Measurements from ENCODE around the gene SLX9. TPM values are rescaled to one million over a fixed set of nuclear protein-coding genes. Genes with fewer than 3 reads are reported as not detected.

SLX9 gene
- total and polyA plus RNA-seq, 12 donors = 11.1 to 45.3 (median 23.7) TPM

- Histone ChIP-seq H3K4me1 (replicated peaks in 1 of 2) (peaks cover 0 to 22% of the 10 kb centered on the region in 2 donors), H3K36me3 (replicated peaks in 1 of 2) (no peaks in the 10 kb centered on the region), H3K4me3 (no peak overlapping the region), H3K9me3 (replicated peaks in 1 of 3) (no peaks in the 10 kb centered on the region), H3K27ac (no peak overlapping the region), H3K27me3 (no peaks in the 10 kb centered on the region)
- intact Hi-C loops (cut with DNase I) = loop anchor here in 1 of 2 donors (10.0 kb wide), 1 partner anchor 58 kb away; the partner anchor contains the start of gene ADARB1
- TF ChIP-seq POLR2A (IDR thresholded peaks at IDR 0.05) (no peak), CTCF (IDR thresholded peaks at IDR 0.05) (no peak)
- 89 to 91% (median 91%) methylated on average over 14 to 15 of the region's 15 CpGs for WGBS, 4 donors
- DNase-seq = peak in 2 of 7 donors; percentile 8 to 10
These were observed 77.5 kb downstream of the SLX9 start for GRCh38 chr21:45017039-45017960.

- intact Hi-C loops (cut with DNase I) = loop anchor here in 1 of 2 donors (10.0 kb wide), 1 partner anchor 56 kb away; the partner anchor contains the start of gene ADARB1
These were observed 78.6 kb downstream of the SLX9 start for GRCh38 chr21:45018131-45019075.

GRCh38 chr21:45019076-45019886 lies 79.5 kb downstream of the SLX9 start:
- Histone ChIP-seq H3K36me3 (replicated peaks in 1 of 2) (no peaks in the 10 kb centered on the region), H3K9me3 (replicated peaks in 1 of 3) (peaks cover 0 to 3% (median 0%) of the 10 kb centered on the region in 3 donors), H3K4me1 (replicated peaks in 1 of 2) (peaks cover 0 to 22% of the 10 kb centered on the region in 2 donors), H3K4me3 (peak overlapping the region in 1 of 4 donors; percentile 52), H3K27me3 (no peaks in the 10 kb centered on the region), H3K27ac (peak overlapping the region in 2 of 5 donors; percentile 26 to 79)
- DNase-seq = peak in 3 of 7 donors; percentile 6 to 18 (median 15)
- 50 to 90% (median 62%) methylated on average over 10 to 60 of the region's 60 CpGs for WGBS, 4 donors
- TF ChIP-seq CTCF (IDR thresholded peaks at IDR 0.05) = no peak
- no peak for TF ChIP-seq POLR2A (IDR thresholded peaks at IDR 0.05)
- intact Hi-C loops (cut with DNase I) = loop anchor here in 1 of 2 donors (10.0 kb wide), 1 partner anchor 56 kb away; the partner anchor contains the start of gene ADARB1

More at GRCh38 chr21:45018131-45019075, 78.6 kb downstream of the SLX9 start:
- H3K9me3 ChIP-seq (replicated peaks in 1 of 3) = peaks cover 0 to 1% (median 0%) of the 10 kb centered on the region in 3 donors
- no peaks in the 10 kb centered on the region for H3K27me3 ChIP-seq
- WGBS, 4 donors = 0 to 33% (median 15%) methylated on average over 4 to 100 of the region's 101 CpGs
- peaks cover 0 to 22% of the 10 kb centered on the region in 2 donors for H3K4me1 ChIP-seq (replicated peaks in 1 of 2)
- TF ChIP-seq CTCF (IDR thresholded peaks at IDR 0.05) = no peak
- no peak for TF ChIP-seq POLR2A (IDR thresholded peaks at IDR 0.05)
- H3K4me3 ChIP-seq = peak overlapping the region in 1 of 4 donors; percentile 52
- H3K27ac ChIP-seq = peak overlapping the region in 2 of 5 donors; percentile 26 to 79
- no peaks in the 10 kb centered on the region for H3K36me3 ChIP-seq (replicated peaks in 1 of 2)
- DNase-seq = peak in 4 of 7 donors; percentile 15 to 38 (median 18)
